COR-L47 (cell line): ENCODE results near the gene PCED1B.
"Not testable (repeated sequence)": the region's sequence is repeated elsewhere in the genome, so short reads cannot be mapped to it uniquely, and the experiment has no call there.

Experiments
- DNase-seq: peaks from one replicate; lab custom pipeline; 2025; lab: John Stamatoyannopoulos, UW

Gene PCED1B

DNA sequence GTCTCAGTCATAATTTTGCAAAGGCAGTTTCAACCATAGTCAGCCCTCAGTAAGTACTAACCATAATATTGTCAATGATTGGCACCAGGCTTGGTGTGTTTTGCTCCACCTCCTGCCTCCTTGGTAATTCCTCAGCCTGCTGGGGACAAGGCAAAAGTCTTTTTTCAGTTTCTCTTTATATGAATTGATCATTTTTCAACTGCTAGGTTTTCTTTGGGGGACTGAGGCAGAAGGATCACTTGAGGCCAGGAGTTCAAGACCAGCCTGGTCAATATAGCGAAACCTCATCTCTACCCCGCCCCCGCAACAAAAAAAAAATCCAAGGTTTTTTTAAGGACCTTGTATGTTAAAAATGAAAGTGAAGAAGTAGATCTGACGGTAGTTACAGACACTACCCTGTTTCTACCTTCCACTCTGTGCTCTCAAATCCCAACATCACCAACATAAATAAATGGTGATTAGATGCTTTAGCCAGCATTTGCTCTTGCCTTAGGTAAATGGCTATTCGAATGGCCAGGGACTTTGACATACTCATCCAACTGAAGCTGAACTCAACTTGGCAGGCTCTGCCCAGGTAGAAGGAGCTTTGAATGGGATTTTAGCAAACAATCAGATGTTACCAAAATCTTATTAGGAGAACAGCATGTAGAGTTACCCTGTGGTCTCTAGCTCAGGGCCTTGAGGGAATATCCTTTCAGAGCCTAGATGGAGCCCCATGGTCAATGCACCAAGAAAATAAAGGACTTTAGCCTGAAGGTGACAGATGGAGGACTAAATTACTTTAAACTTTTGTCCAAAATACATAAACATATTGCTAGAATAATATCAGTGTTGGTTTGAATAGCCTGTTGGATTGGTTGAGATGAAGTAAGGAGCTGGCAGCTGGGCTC is 127.3 kb downstream of the PCED1B start:
- DNase-seq: no peak

DNA sequence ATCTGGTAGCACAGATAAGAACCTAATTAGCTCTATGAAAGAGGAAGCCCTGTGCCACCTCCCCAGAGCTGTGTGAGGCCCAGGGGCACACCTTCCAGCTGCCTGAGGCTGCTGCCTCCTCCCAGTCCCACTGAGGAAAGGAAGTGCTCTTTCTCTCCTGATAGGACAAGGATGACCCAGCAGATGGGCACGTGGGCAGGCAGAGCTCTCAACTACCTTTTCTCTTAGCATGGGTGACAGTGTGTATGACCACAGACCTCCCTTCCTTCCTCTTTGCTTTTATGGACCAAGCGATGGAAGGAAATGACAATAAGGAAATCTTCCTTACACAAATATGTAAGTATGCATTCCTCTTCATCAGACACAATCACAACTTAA is 127.9 kb downstream of the PCED1B start:
- no peak for DNase-seq

DNA sequence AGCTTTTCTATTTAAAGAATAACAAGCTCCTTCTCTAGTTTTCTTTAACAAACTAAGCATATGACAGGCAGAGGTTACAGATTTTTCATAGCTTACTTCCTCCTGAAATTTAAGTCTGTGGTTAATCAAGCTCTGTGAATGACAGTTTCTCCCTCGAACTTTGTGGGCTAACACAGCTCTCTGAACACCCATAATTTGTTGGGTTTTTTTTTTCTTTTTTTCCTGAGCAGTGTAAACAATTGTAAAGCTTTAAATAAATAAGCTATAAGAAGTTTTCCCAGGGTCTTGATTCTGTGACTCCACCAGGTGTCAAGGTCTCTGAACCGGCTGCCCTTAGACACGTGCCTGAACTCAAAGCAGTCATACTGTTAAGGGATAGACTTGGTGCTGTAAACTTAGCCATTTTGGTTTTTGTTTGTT is 128.4 kb downstream of the PCED1B start:
- no peak for DNase-seq

DNA sequence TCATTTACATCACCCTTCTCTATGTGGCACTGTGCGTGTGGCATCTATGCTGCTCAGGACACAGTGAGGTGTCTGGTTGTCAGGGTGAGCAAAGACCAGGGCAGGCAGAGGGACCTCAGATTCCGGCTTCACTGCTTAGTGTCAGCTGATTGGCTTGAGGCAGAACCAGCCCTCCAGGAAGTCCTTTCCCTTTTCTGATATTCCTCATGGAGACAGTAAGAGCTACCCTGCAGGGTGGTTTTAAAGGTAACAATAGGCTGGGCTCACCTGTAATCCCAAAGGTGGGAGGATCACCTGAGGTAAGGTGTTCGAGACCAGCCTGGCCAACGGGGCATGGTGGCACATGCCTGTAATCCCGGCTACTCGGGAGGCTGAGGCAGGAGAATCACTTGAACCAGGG is 129.6 kb downstream of the PCED1B start:
- DNase-seq: no peak

DNA sequence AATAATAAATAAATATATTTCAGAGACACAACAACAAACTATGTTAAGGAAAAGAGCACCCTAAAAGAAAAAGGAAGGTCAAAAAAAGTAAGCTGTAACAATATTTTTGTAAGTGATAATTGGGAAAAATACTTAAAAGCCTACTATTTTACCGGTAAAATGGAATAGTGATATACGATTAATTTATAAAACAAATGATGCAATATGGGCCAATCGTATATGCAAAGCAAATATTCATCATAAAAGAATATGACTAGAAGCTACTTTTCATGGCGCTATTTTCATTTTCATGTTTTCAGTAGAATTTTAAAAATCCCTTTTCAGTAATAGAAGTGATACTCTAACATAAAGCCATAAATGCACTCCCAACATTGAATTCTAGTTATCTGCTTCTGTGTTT is 131.4 kb downstream of the PCED1B start:
- no peak for DNase-seq

DNA sequence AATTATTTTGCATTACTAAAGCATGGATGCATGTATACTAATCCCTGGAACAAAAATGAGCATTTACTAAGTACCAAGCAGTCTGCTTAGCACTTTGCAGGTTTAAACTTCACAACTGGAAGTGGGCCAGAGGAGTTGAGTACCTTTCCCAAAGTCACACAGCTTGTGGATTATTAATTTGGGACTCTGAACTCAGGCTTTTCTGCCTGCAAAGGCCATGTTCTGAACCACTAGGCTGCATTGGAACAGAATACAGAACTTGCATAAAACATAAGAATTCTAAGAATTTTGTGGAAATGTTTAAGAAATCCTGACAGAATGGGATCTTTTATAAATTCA is 133.2 kb downstream of the PCED1B start:
- no peak for DNase-seq

DNA sequence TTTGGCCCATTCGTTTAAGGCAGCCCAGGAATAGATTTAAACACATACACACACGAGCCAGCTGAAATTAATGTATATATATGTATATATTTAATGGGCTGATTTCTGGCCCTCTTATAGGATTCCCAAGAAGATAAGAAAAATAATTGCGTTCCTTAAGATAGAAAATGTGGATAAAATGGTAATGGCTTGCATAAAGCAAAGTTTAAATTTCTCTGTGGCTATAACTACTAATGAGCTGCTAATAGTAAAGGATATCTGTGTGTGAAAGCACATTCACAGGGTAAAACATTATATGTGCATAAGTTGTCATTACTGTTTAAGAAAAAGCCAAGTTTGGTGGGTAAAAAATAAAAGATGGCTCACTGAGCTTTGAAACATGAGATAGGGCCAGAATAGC is 134.0 kb downstream of the PCED1B start:
- DNase-seq: no peak

DNA sequence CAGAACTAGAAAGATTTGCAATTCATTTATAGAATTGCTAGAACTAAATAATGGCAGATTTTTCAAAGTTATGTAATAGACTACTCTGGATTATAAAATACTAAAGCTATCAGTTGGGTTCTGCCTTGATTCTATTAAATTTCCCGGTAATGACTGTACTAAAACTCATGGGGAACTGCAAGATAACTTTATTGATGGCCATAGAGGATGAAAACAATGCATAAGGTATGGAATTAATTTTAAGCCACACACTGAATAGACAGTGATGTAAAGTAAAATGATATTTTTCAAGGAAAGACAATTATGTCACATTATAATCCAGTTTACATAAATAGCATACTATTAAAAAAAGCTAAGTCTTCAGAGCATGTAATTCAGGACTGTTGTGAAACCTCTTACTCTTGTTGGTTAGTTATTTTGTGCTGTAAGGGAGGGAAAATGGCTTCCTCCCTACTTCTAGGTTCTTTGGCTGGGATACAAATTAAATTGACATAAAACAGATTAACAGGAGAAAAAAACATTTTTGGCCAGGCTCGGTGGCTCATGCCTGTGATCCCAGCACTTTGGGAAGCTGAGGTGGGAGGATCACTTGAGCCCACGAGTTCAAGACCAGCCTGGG is 134.7 kb downstream of the PCED1B start:
- no peak for DNase-seq

DNA sequence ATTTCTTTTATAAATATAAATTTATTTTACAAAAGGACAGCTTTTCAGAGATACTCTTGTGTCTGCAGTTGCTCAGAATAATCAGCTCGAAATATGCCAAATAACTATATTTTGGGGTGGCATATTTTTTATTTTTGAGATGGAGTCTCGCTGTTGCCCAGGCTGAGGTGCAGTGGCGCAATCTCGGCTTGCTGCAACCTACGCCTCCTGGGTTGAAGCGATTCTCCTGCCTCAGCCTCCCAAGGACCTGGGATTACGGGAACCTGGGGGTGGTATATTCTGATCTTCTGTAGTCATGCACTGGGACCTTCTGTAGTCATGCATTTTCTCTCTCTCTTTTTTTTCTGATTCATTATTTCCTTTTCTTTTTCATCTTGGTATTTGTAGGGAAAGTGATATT is 135.3 kb downstream of the PCED1B start:
- no peak for DNase-seq

DNA sequence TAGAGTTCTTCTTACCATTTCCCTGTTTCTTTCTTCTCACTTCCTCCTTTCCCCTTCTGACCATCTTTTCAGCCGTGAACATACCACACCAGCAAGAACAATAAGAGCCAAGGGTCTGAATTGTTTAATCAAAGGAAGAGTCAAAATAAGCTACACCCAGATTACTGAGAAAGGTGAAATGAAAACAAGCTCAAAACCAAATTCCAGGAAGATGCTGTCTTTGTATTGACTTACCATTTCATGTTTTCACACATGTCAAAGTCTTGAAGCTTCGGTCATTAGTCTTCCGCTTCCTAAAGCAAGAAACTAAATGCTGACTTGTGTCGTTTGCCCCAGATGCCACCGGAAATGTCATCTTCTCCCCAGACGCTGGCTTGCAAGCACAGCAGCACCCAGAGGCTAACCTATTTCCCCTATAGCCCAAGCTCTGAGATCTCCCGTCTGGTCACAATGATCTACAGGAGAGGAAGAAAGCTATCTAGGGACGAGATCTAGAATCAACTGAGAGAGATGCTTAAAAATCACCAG is 136.8 kb downstream of the PCED1B start:
- DNase-seq: no peak

DNA sequence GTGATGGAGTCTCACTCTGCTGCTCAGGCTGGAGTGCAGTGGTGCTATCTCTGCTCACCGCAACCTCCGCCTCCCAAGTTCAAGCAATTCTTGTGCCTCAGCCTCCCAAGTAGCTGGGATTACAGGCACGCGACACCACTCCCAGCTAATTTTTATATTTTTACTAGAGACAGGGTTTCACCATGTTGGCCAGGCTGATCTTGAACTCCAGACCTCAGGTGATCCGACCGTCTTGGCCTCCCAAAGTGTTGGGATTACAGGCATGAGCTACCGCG is 138.1 kb downstream of the PCED1B start:
- not testable (repeated sequence) for DNase-seq

DNA sequence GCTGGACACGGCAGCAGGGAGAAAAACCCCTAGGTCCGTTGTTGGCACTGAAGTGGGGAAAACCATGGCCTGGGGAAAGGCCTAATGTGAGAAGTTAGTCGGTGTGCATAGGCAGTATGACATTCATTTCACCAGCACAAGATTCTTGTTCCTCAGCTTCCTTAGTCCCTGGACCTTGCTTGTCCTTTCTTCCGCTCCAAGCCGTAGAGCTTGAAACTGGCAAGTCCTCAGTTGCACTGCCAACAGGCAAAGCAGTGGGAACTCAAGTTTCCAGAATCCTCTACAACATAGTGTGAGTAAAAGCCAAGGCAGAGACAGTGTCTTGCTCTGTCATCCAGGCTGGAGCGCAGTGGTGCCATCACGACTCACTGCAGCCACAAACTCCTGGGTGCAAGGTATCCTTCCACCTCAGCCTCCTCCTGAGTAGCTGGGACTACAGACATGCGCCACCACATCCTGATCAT is 138.8 kb downstream of the PCED1B start:
- no peak for DNase-seq

DNA sequence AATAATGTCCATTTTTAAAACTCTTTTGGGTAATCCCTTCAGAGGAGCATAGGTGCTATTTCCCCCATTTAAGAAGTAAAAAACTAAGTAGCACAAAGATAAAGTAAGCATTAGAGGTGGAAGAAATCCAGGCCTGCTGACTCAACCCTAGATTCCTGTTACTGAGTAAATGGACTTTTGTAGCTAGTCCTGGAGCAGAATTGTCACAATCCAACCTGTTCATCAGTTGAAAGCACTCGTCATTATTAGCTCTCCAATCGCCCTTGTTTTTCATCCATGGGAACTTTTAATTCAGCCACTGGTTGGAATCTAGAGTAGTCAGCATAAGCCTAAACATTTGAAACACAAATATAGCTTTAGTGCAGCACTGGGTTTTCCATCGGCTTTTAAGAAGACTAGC is 139.8 kb downstream of the PCED1B start:
- DNase-seq: no peak

DNA sequence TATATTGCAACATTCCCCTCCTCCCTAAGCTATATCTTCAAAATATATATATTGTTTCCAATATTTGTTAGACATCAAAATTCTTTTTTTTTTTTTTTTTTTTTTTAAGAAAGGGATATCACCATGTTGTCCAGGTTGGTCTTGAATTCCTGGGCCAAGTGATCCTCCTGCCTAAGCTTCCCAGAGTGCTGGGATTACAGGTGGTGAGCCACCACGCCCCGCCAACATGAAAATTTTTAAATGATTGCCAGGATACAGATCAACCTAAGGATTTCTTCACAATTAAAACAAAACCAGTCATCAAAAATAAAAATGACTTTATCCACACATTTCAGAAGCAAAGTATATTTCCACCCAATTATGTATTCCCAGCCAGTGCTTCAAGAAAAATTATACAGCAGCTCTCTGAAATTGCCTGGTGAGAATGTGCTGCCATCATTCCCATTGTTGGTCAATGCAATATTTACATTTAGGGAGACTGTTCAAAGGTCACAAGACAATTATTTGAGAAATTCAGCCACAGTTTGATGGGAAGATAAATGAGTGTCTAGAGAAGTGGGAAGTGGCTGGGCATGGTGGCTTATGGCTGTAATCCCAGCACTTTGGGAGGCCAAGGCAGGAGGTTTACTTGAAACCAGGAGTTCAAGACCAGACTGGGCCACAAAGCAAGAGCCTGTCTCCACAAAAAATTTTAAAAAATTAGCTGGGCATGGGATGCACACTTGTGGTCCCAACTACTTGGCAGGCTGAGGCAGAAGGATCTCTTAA is 142.0 kb downstream of the PCED1B start:
- DNase-seq: no peak

DNA sequence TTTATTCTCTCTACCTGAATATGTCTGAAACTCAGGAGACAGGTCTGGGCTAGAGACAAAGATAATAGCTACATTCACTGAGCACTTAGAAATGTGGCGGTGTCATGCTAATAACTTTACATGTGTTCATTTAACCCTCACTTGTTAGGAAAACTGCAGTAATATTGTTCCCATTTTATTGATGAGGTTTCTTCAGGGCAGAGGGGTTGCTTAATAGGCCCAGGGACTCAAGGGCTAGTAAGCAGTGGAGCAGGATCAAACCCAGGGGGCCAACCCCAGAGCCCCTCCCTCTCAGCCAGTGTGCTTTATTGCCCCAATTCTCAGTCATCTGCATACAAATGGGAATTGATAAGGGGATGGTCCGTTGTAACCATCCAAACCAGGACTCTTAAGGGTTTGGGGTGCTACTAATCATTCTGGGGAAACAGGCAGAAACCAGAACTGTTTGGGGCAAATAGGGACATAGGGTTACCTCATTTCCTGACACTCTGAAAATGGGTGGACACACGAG is 143.2 kb downstream of the PCED1B start:
- DNase-seq: no peak

DNA sequence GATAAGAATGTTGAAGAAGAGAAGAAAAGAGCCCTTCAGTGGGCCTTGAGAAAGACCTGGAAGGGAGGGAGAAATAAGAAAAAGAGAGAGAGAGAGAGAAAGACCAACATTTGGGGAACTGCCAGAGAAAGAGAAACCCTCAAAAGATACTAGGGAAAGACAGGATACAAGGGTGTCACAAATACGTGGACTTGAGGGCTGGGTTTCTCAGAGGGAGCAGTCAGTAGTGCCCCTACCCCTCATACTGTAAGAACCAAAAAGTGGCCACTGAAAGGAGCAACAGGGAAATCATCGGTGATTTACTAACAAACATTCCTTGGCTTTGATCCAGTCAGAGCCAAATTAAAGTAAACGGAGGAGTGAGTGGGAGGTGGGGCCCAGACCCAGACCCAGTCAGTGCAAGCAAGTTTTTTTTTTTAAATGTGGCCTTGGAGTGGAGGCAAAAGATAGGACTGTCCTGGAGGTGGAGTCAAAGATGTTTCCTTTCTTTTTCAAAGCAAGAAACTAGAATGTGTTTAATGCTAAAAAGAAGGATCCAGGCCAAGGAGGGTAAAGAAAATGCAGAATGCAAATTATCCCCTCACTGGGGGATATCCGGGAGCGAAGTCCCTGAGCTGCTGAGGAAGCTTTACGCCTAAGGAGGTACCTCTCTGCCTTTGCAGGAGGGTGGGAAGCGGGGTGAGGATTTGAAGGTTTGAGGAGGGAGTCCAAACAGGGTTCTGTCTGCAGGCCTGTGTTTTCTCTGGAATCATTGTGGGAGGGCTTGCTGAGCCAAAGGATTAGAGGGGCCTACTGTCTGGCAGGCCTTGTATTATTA is 143.8 kb downstream of the PCED1B start:
- DNase-seq: no peak

DNA sequence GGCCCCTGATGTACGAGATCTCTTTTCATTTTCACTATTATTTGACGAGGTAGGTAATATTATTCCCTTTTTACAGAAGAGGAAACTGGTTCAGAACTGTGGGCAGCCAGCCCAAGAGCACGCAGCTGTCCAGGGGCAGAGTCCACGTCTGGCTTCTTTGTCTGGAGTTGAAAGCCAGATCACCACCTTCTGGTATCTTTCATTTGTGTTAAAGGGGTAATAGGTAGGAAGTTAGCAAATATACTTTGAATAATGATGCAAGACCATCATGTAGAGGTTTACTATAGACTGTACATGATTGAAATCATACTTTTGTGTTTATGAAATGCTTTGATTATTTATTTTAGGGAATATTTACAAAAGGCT is 144.4 kb downstream of the PCED1B start:
- DNase-seq: no peak

DNA sequence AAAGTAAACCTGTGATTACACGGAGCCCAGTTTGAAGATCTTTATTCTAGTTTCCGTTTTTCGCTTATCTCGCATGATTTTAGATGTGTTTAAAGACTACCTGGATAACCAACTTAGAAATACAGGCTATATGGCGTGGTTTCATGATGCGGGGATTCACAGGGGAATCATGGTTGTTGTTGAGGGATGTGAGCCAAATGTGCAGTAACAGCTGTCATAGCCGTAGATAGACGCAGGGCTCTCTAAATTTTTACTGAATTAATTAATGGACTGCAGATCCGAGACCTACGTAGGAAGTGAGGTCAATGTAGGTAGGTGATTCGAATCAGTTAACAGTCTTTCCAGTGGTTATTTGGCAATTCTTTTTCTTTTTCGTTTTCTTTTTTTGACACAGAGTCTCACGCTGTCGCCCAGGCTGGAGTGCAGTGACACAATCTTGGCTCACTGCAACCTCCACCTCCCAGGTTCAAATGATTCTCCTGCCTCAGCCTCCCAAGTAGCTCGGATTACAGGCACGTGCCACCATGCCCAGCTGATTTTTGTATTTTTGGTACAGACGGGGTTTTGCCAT is 145.2 kb downstream of the PCED1B start:
- DNase-seq: no peak

DNA sequence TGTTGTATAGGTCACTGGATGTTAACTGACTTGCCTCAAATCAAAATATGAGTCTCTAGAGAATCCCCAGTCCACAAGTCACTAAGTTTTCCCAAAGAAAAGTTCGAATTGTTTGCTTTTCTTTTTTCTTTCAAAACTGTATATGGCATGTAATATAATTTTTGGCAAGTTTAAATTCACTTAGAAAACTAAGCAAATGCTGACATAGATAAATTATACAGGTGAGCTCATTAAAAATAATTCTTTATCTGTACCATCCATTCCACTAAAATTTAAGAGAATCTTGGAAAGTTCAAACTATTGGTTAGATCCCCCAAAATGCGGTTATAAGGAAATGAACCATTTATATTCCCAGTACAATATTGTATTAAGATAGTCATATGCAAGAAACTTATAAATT is 145.9 kb downstream of the PCED1B start:
- DNase-seq: no peak

DNA sequence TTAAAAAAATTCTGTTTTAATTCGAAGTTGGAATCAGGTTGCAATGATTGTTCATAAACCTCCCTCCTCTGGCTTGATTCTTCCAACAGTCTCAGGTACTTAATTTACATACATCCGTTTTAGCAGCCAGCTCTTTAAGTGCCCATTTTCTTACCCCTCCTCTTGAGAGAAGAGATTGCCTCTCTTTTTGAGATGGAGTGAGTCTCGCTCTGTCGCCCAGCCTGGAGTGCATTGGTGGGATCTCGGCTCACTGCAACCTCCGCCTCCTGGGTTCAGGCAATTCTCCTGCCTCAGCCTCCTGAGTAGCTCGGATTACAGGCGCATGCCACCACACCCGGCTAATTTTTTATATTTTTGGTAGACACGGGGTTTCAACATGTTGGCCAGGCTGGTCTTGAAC is 146.8 kb downstream of the PCED1B start:
- no peak for DNase-seq

DNA sequence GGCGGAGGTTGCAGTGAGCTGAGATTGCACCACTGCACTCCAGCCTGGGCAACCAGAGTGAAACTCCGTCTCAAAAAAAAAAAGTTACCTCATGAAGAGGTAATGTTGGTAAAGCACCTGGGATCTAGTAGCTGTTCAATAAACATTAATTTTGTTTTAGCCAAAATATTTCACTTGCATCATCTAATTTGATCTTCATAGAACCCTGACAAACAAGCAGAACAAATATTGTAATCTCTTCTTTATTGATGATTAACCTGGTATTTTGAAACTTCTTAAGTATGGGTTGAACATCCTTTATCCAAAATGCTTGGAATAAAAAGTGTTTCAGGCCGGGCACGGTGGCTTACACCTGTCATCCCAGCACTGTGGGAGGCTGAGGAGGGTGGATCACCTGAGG is 149.4 kb downstream of the PCED1B start:
- no peak for DNase-seq

DNA sequence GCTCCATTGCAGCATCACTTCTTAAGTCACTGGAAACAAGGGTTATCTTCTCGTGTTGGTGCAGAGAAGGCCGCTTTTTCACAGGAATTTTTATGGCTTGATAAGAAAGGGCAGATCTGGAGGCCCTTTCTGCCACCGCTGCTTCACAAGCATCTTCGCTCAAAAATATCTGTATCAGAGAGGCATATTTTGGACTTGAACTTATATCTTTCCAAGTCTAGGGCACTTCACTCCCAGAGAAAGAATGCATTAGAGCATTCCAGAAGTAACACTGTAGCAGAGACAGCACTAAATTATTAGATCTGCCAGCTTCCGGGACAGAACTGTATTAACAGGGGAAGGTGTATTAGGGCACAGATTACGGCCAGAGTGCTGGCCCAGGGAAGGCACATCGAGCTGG is 152.0 kb downstream of the PCED1B start:
- DNase-seq: no peak
